CD4-positive, alpha-beta T cell treated with Interleukin-12 subunit alpha and Interleukin-12 subunit beta, for 1 hour (primary cell): ENCODE results near the gene TSPAN31.

ENCODE experiments used
- DNase-seq: peaks from one replicate; pipeline ENCODE4 v3.0.0-alpha.2; 2020

Gene TSPAN31

GRCh38 chr12:57754411-57755193 is 9.8 kb downstream of the TSPAN31 start, which contains the start of gene MARCHF9:
Gene MARCHF9, plus strand, starts transcription at chr12:57755103. Its CDS starts 426 bp downstream, at chr12:57755529.
- peak; percentile 93 for DNase-seq

- no peak for DNase-seq
These were observed 10.3 kb downstream of the TSPAN31 start for GRCh38 chr12:57755194-57755453.

GRCh38 chr12:57755454-57756372 is 10.9 kb downstream of the TSPAN31 start:
- DNase-seq, result peak; percentile 61

- DNase-seq, result peak; percentile 80
These were observed 11.8 kb downstream of the TSPAN31 start for GRCh38 chr12:57756406-57757341.

GRCh38 chr12:57757771-57758170 is 12.9 kb downstream of the TSPAN31 start:
- DNase-seq, result no peak

- no peak for DNase-seq
These were observed 13.9 kb downstream of the TSPAN31 start for GRCh38 chr12:57758552-57759359.

- DNase-seq, result peak; percentile 69
These were observed 14.6 kb downstream of the TSPAN31 start for GRCh38 chr12:57759360-57759980.

- DNase-seq, result no peak
These were observed 15.6 kb downstream of the TSPAN31 start for GRCh38 chr12:57760347-57760982.

- no peak for DNase-seq
These were observed 16.7 kb downstream of the TSPAN31 start for GRCh38 chr12:57761391-57761998.

- no peak for DNase-seq
These were observed 17.6 kb downstream of the TSPAN31 start for GRCh38 chr12:57762463-57762862.

GRCh38 chr12:57763881-57764661 is 19.2 kb downstream of the TSPAN31 start:
- DNase-seq, result no peak

- no peak for DNase-seq
These were observed 19.8 kb downstream of the TSPAN31 start for GRCh38 chr12:57764662-57765002.

- peak; percentile 57 for DNase-seq
These were observed 20.3 kb downstream of the TSPAN31 start for GRCh38 chr12:57765003-57765697.

- DNase-seq, result no peak
These were observed 21.0 kb downstream of the TSPAN31 start for GRCh38 chr12:57765698-57766463.

GRCh38 chr12:57766464-57767304 is 21.8 kb downstream of the TSPAN31 start, which contains the start of gene CYP27B1:
Gene CYP27B1, minus strand, starts transcription at chr12:57767078. Its CDS starts 37 bp downstream, at chr12:57767041.
- DNase-seq, result no peak

GRCh38 chr12:57767305-57767698 is 22.5 kb downstream of the TSPAN31 start:
- DNase-seq, result no peak

GRCh38 chr12:57767876-57768275 is 23.0 kb downstream of the TSPAN31 start:
- no peak for DNase-seq
